DND-41 (cell line): ENCODE data around the gene DDN.

Experiments used
- ATAC-seq: fragments of 200-7000 bp; cut with Tn5 transposase; 3 replicates; pipeline ENCODE4 v1.9.1; 2021; ENCODE audit warnings: low read depth; ENCODE audit not compliant: insufficient read depth
- DNase-seq: peaks from one replicate; pipeline ENCODE4 v3.0.0-alpha.2; 2020
- H2AFZ ChIP-seq: 2 replicates; pipeline ENCODE4 v1.6.0; 2012; ENCODE audit warnings: low read depth, low read length
- H3K27ac ChIP-seq: 2 replicates; pipeline ENCODE4 v1.5.1; 2012; ENCODE audit warnings: low read length, inconsistent platforms
- H3K27me3 ChIP-seq: fragments of 200-600 bp; sonication (generic); 2 replicates; pipeline ENCODE4 v1.6.0; 2012; ENCODE audit warnings: low read length, mild to moderate bottlenecking, inconsistent platforms; ENCODE audit not compliant: insufficient read depth, poor library complexity
- H3K36me3 ChIP-seq: 2 replicates; pipeline ENCODE4 v1.5.1; 2012; ENCODE audit warnings: low read length, inconsistent platforms; ENCODE audit not compliant: insufficient read depth
- H3K4me1 ChIP-seq: 2 replicates; pipeline ENCODE4 v1.5.1; 2012; ENCODE audit warnings: mild to moderate bottlenecking, low read length; ENCODE audit not compliant: insufficient read depth
- H3K4me2 ChIP-seq: 2 replicates; pipeline ENCODE4 v1.6.0; 2012; ENCODE audit warnings: mild to moderate bottlenecking, moderate library complexity, low read length, inconsistent platforms; ENCODE audit not compliant: insufficient read depth
- H3K4me3 ChIP-seq, 2 experiments: fragments of 200-600 bp in 1 of 2; shearing (Covaris generic) in 1 of 2; 2 replicates each; pipeline ENCODE4 v1.5.1; 2012 to 2016; ENCODE audit warnings: inconsistent platforms in 2 of 2, low read length in 2 of 2, mild to moderate bottlenecking in 2 of 2, low read depth in 1 of 2, moderate library complexity in 1 of 2
- H3K79me2 ChIP-seq: 2 replicates; pipeline ENCODE4 v1.6.0; 2012; ENCODE audit warnings: low read length, inconsistent platforms; ENCODE audit not compliant: insufficient read depth
- H3K9ac ChIP-seq: 2 replicates; pipeline ENCODE4 v1.6.0; 2012; ENCODE audit warnings: low read depth, mild to moderate bottlenecking, inconsistent platforms, low read length, moderate library complexity
- H3K9me3 ChIP-seq: 2 replicates; pipeline ENCODE4 v1.5.1; 2012; ENCODE audit warnings: low read length, moderate library complexity, mild to moderate bottlenecking, inconsistent platforms; ENCODE audit not compliant: insufficient read depth, severe bottlenecking
- H4K20me1 ChIP-seq: 2 replicates; pipeline ENCODE4 v1.6.0; 2012; ENCODE audit warnings: low read length; ENCODE audit not compliant: insufficient read depth
- CTCF ChIP-seq: IDR thresholded peaks from 2 replicates; pipeline ENCODE4 v1.5.1; 2012; ENCODE audit warnings: borderline replicate concordance, low read length, moderate library complexity, mild to moderate bottlenecking; ENCODE audit not compliant: poor library complexity, severe bottlenecking; ENCODE audit errors: extremely low read depth
- EZH2 ChIP-seq: IDR thresholded peaks from 3 replicates; pipeline ENCODE4 v1.6.1; 2012; ENCODE audit warnings: borderline replicate concordance, low read depth, mild to moderate bottlenecking, moderate library complexity, low read length, inconsistent platforms; ENCODE audit not compliant: severe bottlenecking

The DDN gene

GRCh38 chr12:48969833-48970701 is 29.1 kb downstream of the DDN start:
- H3K4me3 ChIP-seq, result no peak overlapping the region
- H3K9me3 ChIP-seq, result no peaks in the 10 kb centered on the region
- H3K79me2 ChIP-seq, result no peaks in the 10 kb centered on the region
- TF ChIP-seq CTCF (no peak), EZH2 (no peak)
- H2AFZ ChIP-seq, result no peak overlapping the region
- 0 out of 2 replicates have a peak overlapping the region, but pooled peaks have one; percentile 65 for H3K4me2 ChIP-seq
- peaks cover 50% of the 10 kb centered on the region for H3K27me3 ChIP-seq
- DNase-seq, result no peak
- H3K36me3 ChIP-seq, result no peaks in the 10 kb centered on the region
- peak; percentile 52; the same call in 2 of the 3 replicates for ATAC-seq
- H4K20me1 ChIP-seq, result peaks cover 11% of the 10 kb centered on the region
- peaks cover 17% of the 10 kb centered on the region for H3K4me1 ChIP-seq
- H3K27ac ChIP-seq, result no peak overlapping the region
- no peak overlapping the region for H3K9ac ChIP-seq

- DNase-seq (no peak), ATAC-seq (no peak)
- Histone ChIP-seq H2AFZ (no peak overlapping the region), H3K79me2 (no peaks in the 10 kb centered on the region), H3K27ac (no peak overlapping the region), H4K20me1 (peaks cover 11% of the 10 kb centered on the region), H3K4me2 (no peak overlapping the region), H3K27me3 (peaks cover 50% of the 10 kb centered on the region), H3K9ac (no peak overlapping the region), H3K9me3 (no peaks in the 10 kb centered on the region), H3K4me1 (peaks cover 17% of the 10 kb centered on the region), H3K4me3 (no peak overlapping the region), H3K36me3 (no peaks in the 10 kb centered on the region)
- TF ChIP-seq EZH2 (no peak), CTCF (no peak)
These were observed 29.9 kb downstream of the DDN start for GRCh38 chr12:48969160-48969771.

GRCh38 chr12:48968467-48968866 is 30.7 kb downstream of the DDN start:
- Histone ChIP-seq H3K4me2 (no peak overlapping the region), H3K9ac (no peak overlapping the region), H3K4me1 (peaks cover 17% of the 10 kb centered on the region), H3K27ac (no peak overlapping the region), H3K36me3 (no peaks in the 10 kb centered on the region), H2AFZ (no peak overlapping the region), H3K4me3 (no peak overlapping the region), H3K9me3 (no peaks in the 10 kb centered on the region), H4K20me1 (peaks cover 11% of the 10 kb centered on the region), H3K79me2 (no peaks in the 10 kb centered on the region), H3K27me3 (peaks cover 49% of the 10 kb centered on the region)
- ATAC-seq, result no peak
- DNase-seq, result no peak
- TF ChIP-seq CTCF (no peak), EZH2 (no peak)
